CD4-positive, alpha-beta T cell (primary cell): ENCODE results near the gene PPP1R26. TPM values are rescaled to one million over a fixed set of nuclear protein-coding genes. Genes with fewer than 3 reads are reported as not detected.

Source experiments
- ATAC-seq: fragments of 200-7000 bp; cut with Tn5 transposase; one replicate; pipeline ENCODE4 v1.10.0; 2022; ENCODE audit warnings: mild to moderate bottlenecking; ENCODE audit not compliant: poor library complexity
- CTCF ChIA-PET: fragments of 350-600 bp; sonication (Branson Sonifier 250); formaldehyde crosslinking; loops from one replicate; lab custom pipeline; 2021; ENCODE audit warnings: antibody characterized with exemption, inconsistent platforms; lab: Charles Lee
- POLR2A ChIA-PET: fragments of 350-600 bp; sonication (Branson Sonifier 250); formaldehyde crosslinking; loops from one replicate; lab custom pipeline; 2021; ENCODE audit warnings: antibody characterized with exemption, inconsistent platforms; lab: Charles Lee
- DNase-seq, 14 experiments: peaks; one replicate each; pipeline ENCODE4 v3.0.0-alpha.2; 2013 to 2020; ENCODE audit warnings: mixed read lengths in 2 of 14
- H3K27ac ChIP-seq, 2 donors: one replicate each; pipeline versions ENCODE4 v1.5.1 to v1.7.0; 2013; ENCODE audit warnings: low read length in 2 of 2, low read depth in 1 of 2, mild to moderate bottlenecking in 1 of 2
- H3K27me3 ChIP-seq, 2 experiments: 1 replicate in 1 of 2; 2 replicates in 1 of 2; pipeline versions ENCODE4 v1.6.1 to v1.7.0; 2013; ENCODE audit warnings: low read length in 2 of 2, control low read depth in 1 of 2, mild to moderate bottlenecking in 1 of 2, moderate library complexity in 1 of 2; ENCODE audit not compliant: insufficient read depth in 2 of 2, control insufficient read depth in 1 of 2
- H3K36me3 ChIP-seq: one replicate; pipeline ENCODE4 v1.6.1; 2013; ENCODE audit warnings: low read length, control low read depth; ENCODE audit not compliant: insufficient read depth
- H3K4me1 ChIP-seq: one replicate; pipeline ENCODE4 v1.6.1; 2013; ENCODE audit warnings: low read length, control low read depth; ENCODE audit not compliant: insufficient read depth
- H3K4me3 ChIP-seq: one replicate; pipeline ENCODE4 v1.5.1; 2013; ENCODE audit warnings: mild to moderate bottlenecking, low read length, moderate library complexity
- H3K9me3 ChIP-seq, 2 experiments: 1 replicate in 1 of 2; 2 replicates in 1 of 2; pipeline versions ENCODE4 v1.6.1 to v1.7.0; 2013; ENCODE audit warnings: low read length in 2 of 2, mild to moderate bottlenecking in 2 of 2, control low read depth in 1 of 2, moderate library complexity in 1 of 2; ENCODE audit not compliant: control insufficient read depth in 1 of 2, insufficient read depth in 1 of 2
- H3K27ac Mint-ChIP-seq: one replicate; pipeline ENCODE4 v1.8.0; 2020; ENCODE audit warnings: mixed read lengths
- H3K27me3 Mint-ChIP-seq: one replicate; pipeline ENCODE4 v1.8.0; 2021; ENCODE audit warnings: mixed read lengths
- H3K36me3 Mint-ChIP-seq: one replicate; pipeline ENCODE4 v1.8.0; 2021; ENCODE audit warnings: low read depth, mixed read lengths
- H3K4me1 Mint-ChIP-seq: one replicate; pipeline ENCODE4 v1.8.0; 2021; ENCODE audit warnings: low read depth, mixed read lengths
- H3K4me3 Mint-ChIP-seq: one replicate; pipeline ENCODE4 v1.8.0; 2020; ENCODE audit warnings: mild to moderate bottlenecking, mixed read lengths
- H3K9me3 Mint-ChIP-seq: one replicate; pipeline ENCODE4 v1.8.0; 2020; ENCODE audit warnings: mixed read lengths
- CTCF ChIP-seq: fragments of 200-600 bp; IDR thresholded peaks from one replicate; pipeline ENCODE4 v1.8.0; 2022; ENCODE audit warnings: antibody characterized with exemption, mild to moderate bottlenecking
- intact Hi-C, 2 experiments: fragments of 100-400 bp; cut with DNase I in 1 of 2; cut with micrococcal nuclease in 1 of 2; formaldehyde crosslinking; loops; one replicate each; pipeline versions ENCODE4 v1.15.1 to v1.9.0; 2023 to 2025; cut with DNase I, micrococcal nuclease
- total RNA-seq, 174 experiments: library from RNA in 2 of 174; stranded (reverse) in 2 of 174; gene quantifications; one replicate each; pipeline ENCODE4 v1.2.3 and lab custom pipeline; 2021 to 2026

PPP1R26 gene
- total RNA-seq, 2 experiments from 2014 or later, result 0.27 to 0.47 TPM

DNA sequence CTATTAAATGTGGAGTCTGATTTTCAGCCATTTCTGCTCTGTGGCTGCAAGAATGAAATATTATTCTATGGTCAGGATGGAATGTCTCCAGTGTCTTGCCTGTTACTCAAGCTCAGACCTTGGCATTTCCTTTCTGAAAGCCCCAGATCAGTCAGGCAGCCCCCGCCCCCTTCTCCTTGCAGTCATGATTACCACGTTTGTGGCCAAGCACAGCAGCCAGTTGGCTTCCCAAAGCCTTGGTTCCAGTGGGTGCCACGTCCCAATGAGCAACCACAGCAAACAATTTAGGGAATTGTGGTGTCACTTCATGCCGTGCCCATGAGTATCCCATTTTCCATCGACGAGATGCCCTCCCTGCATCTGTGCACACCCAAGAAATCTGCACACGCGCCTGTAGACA, 56.6 kb downstream of the PPP1R26 start:
- Mint-ChIP-seq H3K36me3 (no peaks in the 10 kb centered on the region), H3K27ac (no peak overlapping the region), H3K4me3 (no peak overlapping the region), H3K27me3 (peaks cover 58% of the 10 kb centered on the region), H3K4me1 (no peaks in the 10 kb centered on the region), H3K9me3 (no peaks in the 10 kb centered on the region)
- ATAC-seq (no peak), DNase-seq (no peak)
- no peak for TF ChIP-seq CTCF
- intact Hi-C loops, result no loop called here
- Histone ChIP-seq H3K4me3 (no peak overlapping the region), H3K27me3 (peaks cover 4 to 14% of the 10 kb centered on the region in 2 experiments), H3K27ac (no peak overlapping the region), H3K36me3 (no peaks in the 10 kb centered on the region), H3K4me1 (no peaks in the 10 kb centered on the region), H3K9me3 (no peaks in the 10 kb centered on the region)
- CTCF ChIA-PET, result no interaction called here
- POLR2A ChIA-PET, result no interaction called here

Other genes with a start within 250 kb of the PPP1R26 start
- 10 to 100 TPM; 20.8 to 23.2 TPM for gene MRPS2, start 20.9 kb downstream of the PPP1R26 start, total RNA-seq
- gene LCN1, start 41.7 kb downstream of the PPP1R26 start, total RNA-seq, result not detected
- not detected for gene OBP2A, start 66.3 kb downstream of the PPP1R26 start, total RNA-seq
- gene PAEP, start 82.0 kb downstream of the PPP1R26 start, total RNA-seq, result not detected
- not detected for gene GLT6D1, start 159.8 kb downstream of the PPP1R26 start, total RNA-seq
- not detected for gene LCN9, start 183.5 kb downstream of the PPP1R26 start, total RNA-seq
- gene SOHLH1, start 219.7 kb downstream of the PPP1R26 start, total RNA-seq, result not detected
- under 1 TPM; 0.11 to 0.22 TPM for gene KCNT1, start 222.4 kb downstream of the PPP1R26 start, total RNA-seq